ENCODE data around the gene LPO. TPM values are rescaled to one million over a fixed set of nuclear protein-coding genes. Genes with fewer than 3 reads are reported as not detected.

The LPO gene
- total and polyA plus RNA-seq, 9 of the 15 experiments (the other 6 are each of a cell fraction or from before 2014, with no cell fraction given) = 0.07 to 0.11 TPM; not detected in 7

GRCh38 chr17:58248955-58249269 is 10.5 kb downstream of the LPO start:
- peaks cover 0 to 5% of the 10 kb centered on the region in 2 experiments; a peak in 1 of 5 replicates for H3K27me3 ChIP-seq (ENCODE audit: control insufficient read depth in 2 of 2, insufficient read depth in 2 of 2, low read length in 2 of 2)
- FAIRE-seq = no peak
- no peak overlapping the region for H3K4me3 ChIP-seq
- in situ Hi-C loops (cut with MboI) (no loop called here), intact Hi-C loops (cut with micrococcal nuclease) (no loop called here)
- H3K4me1 ChIP-seq (replicated peaks in 1 of 2; ENCODE audit: control insufficient read depth in 2 of 2, insufficient read depth in 2 of 2, low read length in 2 of 2) = peaks cover 17 to 26% of the 10 kb centered on the region in 2 experiments
- ChIA-PET CTCF (ENCODE audit: low intra/inter-chr PET ratio) (no interaction called here), POLR2A (no interaction called here)
- no peaks in the 10 kb centered on the region for H3K79me2 ChIP-seq (ENCODE audit: control insufficient read depth, insufficient read depth, low read length)
- H3K4me2 ChIP-seq (ENCODE audit: insufficient read depth, low read length) = no peak overlapping the region
- no peak overlapping the region for H3K27ac ChIP-seq (ENCODE audit: extremely low read depth, low read depth, low read length)
- H3K36me3 ChIP-seq (ENCODE audit: control insufficient read depth, insufficient read depth, low read length) = no peaks in the 10 kb centered on the region
- no peak for ATAC-seq
- TF ChIP-seq SAFB (IDR thresholded peaks at IDR 0.05; ENCODE audit: borderline replicate concordance, low read depth, low read length) (no peak), MLX (CRISPR knock-in tag; conservative IDR thresholded peaks at IDR 0.05) (no peak), RNF2 (IDR thresholded peaks at IDR 0.05) (no peak), MAZ (CRISPR knock-in tag; conservative IDR thresholded peaks at IDR 0.05 in 1 of 2, IDR thresholded peaks at IDR 0.05 in 1 of 2) (no peak), ILF3 (IDR thresholded peaks at IDR 0.05; ENCODE audit: borderline replicate concordance) (no peak), RBBP5 (IDR thresholded peaks at IDR 0.05; ENCODE audit: borderline replicate concordance, insufficient read depth, low read length, poor library complexity, severe bottlenecking) (no peak)
- H3K9me1 ChIP-seq (ENCODE audit: control insufficient read depth, insufficient read depth, low read length) = no peaks in the 10 kb centered on the region
- no peak for DNase-seq (ENCODE audit: extremely low read depth in 1 of 4, low spot score in 3 of 4)
- H2AFZ ChIP-seq (ENCODE audit: low read depth, low read length) = peak overlapping the region; percentile 46; the same call in 1 of the 2 replicates
- no peak overlapping the region for H3K9ac ChIP-seq (ENCODE audit: insufficient read depth in 1 of 2, low read depth in 2 of 2, low read length in 2 of 2)
- no TSS peak for BruUV-seq (replicated peaks)
- no peaks in the 10 kb centered on the region for H4K20me1 ChIP-seq (replicated peaks; ENCODE audit: control insufficient read depth, insufficient read depth, low read length)
- 67% methylated on average over 7 of the region's 10 CpGs for WGBS (ENCODE audit: insufficient coverage, low coverage, missing lambda C conversion rate)
- no peaks in the 10 kb centered on the region; the same call in 1 of the 2 replicates for H3K9me3 ChIP-seq (replicated peaks; ENCODE audit: control insufficient read depth, insufficient read depth, low read depth, low read length)

All from K562 (cell line).